DMS114 treated with DMSO at 0.1 percent for 48 hours (cell line): ENCODE data around the gene IL13.
"Not testable (repeated sequence)": the region's sequence is repeated elsewhere in the genome, so short reads cannot be mapped to it uniquely, and the experiment has no call there.

Experiments
- DNase-seq: peaks from one replicate; lab custom pipeline; 2025; ENCODE audit not compliant: unreplicated experiment; lab: John Stamatoyannopoulos, UW

Gene IL13

DNA sequence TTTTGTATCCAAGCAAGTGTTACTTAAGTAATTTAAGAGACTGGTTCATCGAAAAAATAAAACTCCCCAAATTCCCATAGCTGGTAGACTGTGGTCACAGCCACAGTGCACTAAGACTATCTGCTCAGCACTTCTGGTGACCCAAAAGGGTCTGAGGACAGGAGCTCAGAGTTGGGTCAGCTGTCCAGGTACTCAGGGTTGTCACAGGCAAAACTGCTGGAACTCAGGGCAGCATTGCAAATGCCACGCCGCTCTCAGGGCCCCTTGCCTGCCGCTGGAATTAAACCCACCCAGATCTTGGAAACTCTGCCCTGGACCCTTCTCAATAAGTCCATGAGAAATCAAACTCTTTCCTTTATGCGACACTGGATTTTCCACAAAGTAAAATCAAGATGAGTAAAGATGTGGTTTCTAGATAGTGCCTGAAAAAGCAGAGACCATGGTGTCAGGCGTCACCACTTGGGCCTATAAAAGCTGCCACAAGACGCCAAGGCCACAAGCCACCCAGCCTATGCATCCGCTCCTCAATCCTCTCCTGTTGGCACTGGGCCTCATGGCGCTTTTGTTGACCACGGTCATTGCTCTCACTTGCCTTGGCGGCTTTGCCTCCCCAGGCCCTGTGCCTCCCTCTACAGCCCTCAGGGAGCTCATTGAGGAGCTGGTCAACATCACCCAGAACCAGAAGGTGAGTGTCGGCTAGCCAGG lies at the start of gene IL13:
Gene IL13, plus strand, starts transcription at position 498 of the 705 bp plus-strand sequence. Its CDS starts 14 bp downstream, at position 512.
- DNase-seq: no peak

- DNase-seq: no peak
Measured at GRCh38 chr5:132611965-132612364, 46.0 kb upstream of the IL13 start.

GRCh38 chr5:132612846-132613245 lies 45.1 kb upstream of the IL13 start:
- DNase-seq: no peak

DNA sequence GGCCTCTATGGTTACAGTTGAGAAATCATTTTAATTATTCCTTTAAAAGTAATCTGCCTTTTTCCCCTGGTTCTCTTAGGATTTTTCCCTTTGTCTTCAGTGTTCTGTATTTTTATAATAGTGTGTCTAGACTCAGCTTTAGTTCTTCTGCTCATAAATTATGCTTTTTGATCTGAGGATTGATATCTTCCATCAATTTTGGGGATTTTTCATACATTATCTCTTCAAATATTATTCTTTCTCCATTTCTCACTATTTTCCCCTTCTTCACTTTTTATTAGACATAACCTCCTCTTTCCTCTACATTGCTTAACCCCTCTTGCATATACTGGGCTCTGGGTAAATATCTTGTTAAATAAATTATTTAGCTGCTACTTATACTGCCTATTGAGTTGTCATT lies 36.3 kb upstream of the IL13 start:
- DNase-seq: no peak

DNA sequence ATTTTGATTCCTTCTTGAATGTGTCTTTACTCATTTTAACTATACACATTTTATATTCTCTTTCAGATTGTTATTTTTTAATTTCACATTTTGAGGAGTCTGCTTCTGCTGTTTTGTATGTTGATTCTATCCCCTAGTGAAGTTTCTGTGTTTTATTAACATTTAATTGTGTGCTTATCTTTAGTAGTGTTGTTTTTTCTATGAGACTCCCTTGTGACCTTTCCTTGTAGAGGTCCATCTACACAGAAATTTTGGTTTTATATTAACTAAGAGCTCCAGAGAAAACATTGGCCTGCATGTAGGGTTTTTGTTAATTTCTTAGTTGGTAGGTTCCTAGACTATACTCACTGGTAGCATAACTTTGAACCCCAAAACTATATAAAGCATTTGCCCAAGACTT lies 35.4 kb upstream of the IL13 start:
- DNase-seq: no peak

DNA sequence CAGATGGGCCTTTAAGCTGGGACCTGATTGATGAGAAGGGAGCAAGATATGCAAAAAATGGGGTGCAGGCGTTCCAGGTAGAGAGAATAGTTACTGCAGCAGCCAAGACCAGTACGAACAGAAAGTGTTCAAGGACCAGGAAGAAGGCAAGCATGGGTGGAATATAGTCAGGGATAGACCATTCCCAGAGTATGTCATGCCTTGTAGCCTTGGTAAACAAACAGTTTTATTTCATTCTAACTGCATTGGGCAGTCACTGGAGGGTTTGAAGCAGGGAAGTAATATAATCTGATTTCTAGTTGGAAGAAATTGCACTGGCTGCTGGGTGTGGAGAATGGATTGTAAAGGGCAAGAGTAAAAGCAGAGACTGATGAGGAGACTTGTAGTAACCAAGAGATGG lies 30.5 kb upstream of the IL13 start:
- DNase-seq: no peak

DNA sequence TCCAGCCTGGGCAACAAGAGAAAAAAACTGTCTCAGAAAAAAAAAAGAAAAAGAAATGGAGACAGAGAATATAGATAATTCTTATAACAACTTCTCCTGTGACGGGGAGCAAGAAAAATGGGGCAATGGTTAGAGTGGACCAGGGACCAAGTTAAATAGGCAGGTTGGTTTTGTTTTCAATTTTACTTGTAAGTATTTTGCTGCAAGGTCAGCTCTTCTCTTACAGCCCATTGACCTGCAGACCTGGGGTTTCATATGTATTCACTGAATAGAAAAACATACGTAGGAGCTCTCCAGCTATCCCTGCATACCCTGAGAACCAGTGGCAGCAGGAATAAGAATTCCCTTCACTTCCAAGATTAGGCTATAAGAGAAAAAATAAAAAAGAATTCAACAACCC lies 29.2 kb upstream of the IL13 start:
- DNase-seq: no peak

DNA sequence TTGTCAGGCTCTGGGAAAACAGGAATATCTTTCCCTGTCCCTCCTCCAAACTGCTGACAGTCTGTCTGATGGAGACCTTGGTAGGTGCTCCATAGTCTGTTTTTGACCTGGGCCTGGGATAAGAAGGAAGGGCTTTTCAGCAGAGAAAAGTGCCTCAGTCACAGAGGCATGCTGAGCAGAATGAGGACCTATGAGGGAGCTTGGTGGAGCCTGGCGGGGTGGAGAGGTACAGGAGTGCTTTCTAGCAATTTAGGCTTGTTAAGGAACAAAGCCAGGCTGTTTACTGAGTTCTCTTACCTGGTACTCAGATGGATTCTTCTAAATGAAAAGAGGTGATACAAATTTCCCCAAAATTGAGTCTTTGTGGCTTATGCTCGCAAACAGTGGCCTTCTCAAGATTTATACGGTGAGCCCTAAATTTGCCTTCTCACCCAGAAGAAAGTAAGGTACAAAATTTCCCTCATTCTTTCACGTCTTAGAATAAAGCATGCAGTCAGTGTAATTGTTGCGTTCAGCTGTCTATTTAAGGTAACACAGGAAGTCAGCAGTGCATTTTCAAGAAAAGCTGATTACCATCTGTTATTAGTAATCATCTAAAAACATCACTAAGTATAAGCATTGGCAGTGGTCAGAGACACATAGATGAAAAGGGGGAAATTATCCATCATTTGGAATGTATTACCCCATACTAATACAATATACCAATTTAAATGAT lies 28.6 kb upstream of the IL13 start:
- DNase-seq: no peak

DNA sequence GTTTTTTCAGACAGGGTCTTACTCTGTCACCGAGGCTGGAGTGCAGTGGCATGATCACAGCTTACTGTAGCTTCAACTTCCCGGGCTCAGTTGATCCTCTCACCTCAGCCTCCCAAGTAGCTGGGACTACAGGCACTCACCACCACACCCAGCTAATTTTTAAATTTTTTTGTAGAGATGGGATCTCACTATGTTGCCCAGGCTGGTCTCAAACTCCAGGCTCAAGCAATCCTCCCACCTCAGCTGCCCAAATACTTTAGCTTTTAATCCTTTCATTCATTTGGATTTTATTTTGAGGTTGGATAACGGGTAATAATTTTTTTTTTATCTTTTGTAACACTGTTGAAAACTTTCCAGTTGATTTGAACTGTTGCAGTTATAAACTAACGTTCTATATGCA lies 24.4 kb upstream of the IL13 start:
- DNase-seq: not testable (repeated sequence)

DNA sequence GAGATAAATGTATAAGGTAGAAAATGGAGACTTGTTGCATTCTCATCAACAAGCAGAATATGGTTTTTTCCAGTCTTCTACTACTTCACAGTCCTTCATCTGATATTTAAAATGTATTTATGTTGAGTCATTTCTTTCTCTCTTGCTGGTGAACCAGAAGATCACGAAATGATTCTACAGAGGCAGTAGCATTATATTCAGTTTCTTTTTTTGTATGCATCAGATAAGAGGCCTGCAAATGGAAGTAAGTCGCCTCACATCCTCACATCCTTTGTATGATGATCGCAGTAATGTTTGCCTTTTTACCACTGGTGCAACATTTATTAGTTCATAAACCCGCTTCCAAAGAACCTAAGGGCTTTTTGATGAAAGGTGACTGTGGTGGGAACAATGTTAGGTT lies 22.1 kb upstream of the IL13 start:
- DNase-seq: no peak

- no peak for DNase-seq
Measured at GRCh38 chr5:132637241-132637640, 20.7 kb upstream of the IL13 start.

- DNase-seq: no peak
Measured at GRCh38 chr5:132639706-132640130, 18.3 kb upstream of the IL13 start.

DNA sequence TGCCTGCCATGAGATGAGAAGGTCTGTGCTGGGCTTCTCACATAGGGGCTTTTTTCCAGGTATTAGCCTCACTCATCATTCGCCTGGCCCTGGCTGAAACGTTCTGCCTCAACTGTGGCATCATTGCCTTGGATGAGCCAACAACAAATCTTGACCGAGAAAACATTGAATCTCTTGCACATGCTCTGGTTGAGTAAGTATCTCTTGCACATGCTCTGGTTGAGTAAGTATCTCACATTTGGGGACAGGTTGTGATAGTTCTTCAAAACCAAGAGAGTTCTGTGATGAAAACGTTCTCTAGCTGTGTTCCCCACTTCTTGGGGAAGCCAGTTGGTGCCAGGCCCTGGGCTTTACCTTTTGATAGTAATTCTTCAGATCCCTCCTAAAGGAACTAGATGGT lies 17.4 kb upstream of the IL13 start:
- DNase-seq: no peak

GRCh38 chr5:132641241-132641723 lies 16.7 kb upstream of the IL13 start:
- DNase-seq: no peak

GRCh38 chr5:132641841-132642240 lies 16.1 kb upstream of the IL13 start:
- DNase-seq: no peak

DNA sequence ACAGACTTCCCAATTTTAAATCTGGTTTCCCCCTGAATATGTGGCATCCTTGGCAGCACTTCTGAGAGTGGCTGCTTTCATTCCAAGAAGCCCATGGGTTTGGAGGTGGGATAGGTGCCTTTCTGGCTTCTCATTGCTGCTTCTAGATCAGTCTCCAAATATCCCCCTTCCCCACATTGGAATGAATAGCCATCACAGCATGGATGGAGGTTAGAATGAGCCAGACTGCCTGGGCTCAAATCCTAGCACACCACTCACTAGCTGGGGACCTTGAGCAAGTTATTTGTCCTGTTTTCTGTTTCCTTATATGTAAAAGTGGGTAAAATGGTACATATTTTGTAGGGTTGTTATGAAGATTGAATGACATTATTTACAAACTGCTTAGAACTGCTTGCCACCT lies 13.8 kb upstream of the IL13 start:
- no peak for DNase-seq

DNA sequence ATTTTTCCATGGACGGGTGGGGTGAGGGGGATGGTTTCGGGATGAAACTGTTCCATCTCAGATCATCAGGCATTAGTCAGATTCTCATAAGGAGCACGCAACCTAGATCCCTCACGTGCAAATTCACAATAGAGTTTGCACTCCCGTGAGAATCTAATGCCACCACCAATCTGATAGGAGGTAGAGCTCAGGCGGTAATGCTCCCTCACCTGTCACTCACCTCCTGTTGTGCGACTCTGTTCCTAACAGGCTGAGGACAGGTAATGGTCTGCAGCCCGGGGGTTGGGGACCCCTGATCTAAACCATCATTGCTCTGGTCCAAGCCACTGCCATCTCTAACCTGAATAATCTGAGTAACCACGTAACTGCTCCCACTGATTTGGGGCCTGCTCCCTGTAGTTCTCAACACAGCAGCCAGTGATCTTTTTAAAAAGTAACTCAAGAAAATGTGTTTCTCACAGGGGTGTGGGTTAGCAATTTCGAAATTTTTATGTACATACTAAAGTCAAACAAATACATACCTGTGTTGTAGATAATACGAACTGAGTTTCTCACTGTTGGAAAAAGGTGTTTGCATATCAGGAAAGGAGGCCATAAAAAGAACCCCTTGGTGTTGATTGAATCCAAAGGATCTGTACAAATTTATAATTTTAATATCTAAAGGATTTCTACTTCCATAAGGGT lies 11.2 kb upstream of the IL13 start:
- no peak for DNase-seq

DNA sequence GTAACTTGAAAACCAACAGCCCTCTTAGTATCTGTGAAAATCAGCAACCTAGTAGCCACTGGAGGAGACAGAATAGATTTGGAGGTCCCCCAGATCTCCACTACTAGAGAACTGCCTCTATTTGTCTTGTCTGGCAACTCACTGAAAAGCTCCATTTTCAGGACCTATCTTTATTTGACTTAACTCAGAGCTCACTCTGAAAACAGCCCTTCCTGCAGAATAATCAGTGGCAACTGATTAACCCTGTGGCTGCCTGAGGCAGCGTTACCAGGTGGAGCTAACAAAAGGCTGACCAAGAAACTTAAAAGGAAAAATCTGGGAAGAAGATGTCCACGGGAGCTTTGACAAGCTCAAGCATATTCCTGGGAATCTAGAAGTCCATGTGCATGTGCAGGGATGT lies 10.5 kb upstream of the IL13 start:
- DNase-seq: no peak

- DNase-seq: no peak
Measured at GRCh38 chr5:132648355-132648754, 9.6 kb upstream of the IL13 start.

GRCh38 chr5:132651838-132652469 lies 6.0 kb upstream of the IL13 start:
- no peak for DNase-seq

- no peak for DNase-seq
Measured at GRCh38 chr5:132653716-132654115, 4.3 kb upstream of the IL13 start.
